ENCODE data around the gene SLITRK3. TPM values are rescaled to one million over a fixed set of nuclear protein-coding genes. Genes with fewer than 3 reads are reported as not detected.
A peak's percentile ranks its signal among the peaks of the same experiment; 100 is the strongest.

SLITRK3 gene, protein sequence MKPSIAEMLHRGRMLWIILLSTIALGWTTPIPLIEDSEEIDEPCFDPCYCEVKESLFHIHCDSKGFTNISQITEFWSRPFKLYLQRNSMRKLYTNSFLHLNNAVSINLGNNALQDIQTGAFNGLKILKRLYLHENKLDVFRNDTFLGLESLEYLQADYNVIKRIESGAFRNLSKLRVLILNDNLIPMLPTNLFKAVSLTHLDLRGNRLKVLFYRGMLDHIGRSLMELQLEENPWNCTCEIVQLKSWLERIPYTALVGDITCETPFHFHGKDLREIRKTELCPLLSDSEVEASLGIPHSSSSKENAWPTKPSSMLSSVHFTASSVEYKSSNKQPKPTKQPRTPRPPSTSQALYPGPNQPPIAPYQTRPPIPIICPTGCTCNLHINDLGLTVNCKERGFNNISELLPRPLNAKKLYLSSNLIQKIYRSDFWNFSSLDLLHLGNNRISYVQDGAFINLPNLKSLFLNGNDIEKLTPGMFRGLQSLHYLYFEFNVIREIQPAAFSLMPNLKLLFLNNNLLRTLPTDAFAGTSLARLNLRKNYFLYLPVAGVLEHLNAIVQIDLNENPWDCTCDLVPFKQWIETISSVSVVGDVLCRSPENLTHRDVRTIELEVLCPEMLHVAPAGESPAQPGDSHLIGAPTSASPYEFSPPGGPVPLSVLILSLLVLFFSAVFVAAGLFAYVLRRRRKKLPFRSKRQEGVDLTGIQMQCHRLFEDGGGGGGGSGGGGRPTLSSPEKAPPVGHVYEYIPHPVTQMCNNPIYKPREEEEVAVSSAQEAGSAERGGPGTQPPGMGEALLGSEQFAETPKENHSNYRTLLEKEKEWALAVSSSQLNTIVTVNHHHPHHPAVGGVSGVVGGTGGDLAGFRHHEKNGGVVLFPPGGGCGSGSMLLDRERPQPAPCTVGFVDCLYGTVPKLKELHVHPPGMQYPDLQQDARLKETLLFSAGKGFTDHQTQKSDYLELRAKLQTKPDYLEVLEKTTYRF
- total RNA-seq = not detected in 2 replicates

DNA sequence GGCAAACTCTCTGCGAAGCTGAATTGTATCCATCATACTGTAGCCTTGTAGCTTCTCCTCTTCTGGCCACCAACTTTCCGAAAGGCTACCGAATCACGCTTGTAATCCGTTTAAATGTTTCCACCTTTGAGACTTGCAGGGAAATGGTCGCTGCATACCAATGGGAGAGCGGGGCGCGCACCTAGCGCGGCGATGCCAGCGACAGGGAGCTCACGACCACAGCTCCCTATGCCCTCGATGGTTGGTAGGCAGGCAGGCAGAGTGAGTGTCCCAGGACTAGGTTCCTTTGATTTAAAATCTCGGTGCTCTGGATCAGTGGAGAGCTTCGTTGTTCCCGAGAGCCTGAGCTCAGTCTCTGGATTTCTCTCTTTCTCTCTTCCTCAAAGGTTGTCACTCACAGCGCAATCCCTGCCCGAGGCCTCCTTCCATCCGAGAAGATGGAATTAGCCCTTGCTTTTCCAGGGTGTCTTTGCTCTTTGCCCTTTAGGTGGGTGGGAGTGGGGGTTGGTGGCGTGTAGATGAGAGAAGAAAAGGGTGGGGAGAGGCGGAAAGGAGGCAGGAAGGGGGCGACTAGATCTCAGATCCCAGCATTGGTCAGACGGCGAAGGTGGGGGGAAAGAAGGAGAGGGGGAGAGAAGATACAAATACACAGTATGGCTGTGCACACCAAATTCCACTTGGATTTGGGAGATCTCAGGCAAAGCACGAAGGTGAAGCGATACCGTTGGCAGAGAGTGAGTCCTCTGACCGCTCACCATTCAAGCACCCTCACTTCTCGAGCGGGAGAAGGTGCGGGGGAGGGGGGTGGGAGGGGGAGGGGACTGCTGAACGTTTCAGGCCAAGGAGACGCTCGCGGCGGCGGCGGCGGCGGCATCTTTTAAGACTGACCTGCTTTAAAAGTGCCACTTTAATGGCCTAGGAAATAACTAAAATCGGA lies at the start of gene SLITRK3:
Gene SLITRK3, minus strand, starts transcription at position 745 of the 937 bp plus-strand sequence. CDS start 5,554 bp downstream, outside the sequence.
- H3K79me2 ChIP-seq (ENCODE audit: insufficient read depth, low read length) = no peaks in the 10 kb centered on the region
- peak within 1 kb of the TSS; percentile 62 for H2AFZ ChIP-seq (ENCODE audit: low read length)
- peak within 1 kb of the TSS; percentile 66 for H3K4me2 ChIP-seq (ENCODE audit: insufficient read depth, low read length)
- TF ChIP-seq, protein P1, sequence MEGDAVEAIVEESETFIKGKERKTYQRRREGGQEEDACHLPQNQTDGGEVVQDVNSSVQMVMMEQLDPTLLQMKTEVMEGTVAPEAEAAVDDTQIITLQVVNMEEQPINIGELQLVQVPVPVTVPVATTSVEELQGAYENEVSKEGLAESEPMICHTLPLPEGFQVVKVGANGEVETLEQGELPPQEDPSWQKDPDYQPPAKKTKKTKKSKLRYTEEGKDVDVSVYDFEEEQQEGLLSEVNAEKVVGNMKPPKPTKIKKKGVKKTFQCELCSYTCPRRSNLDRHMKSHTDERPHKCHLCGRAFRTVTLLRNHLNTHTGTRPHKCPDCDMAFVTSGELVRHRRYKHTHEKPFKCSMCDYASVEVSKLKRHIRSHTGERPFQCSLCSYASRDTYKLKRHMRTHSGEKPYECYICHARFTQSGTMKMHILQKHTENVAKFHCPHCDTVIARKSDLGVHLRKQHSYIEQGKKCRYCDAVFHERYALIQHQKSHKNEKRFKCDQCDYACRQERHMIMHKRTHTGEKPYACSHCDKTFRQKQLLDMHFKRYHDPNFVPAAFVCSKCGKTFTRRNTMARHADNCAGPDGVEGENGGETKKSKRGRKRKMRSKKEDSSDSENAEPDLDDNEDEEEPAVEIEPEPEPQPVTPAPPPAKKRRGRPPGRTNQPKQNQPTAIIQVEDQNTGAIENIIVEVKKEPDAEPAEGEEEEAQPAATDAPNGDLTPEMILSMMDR (IDR thresholded peaks at IDR 0.05; ENCODE audit: extremely low read depth, low read depth, low read length) = no peak
- peak; percentile 62 for DNase-seq (ENCODE audit: insufficient read length, low spot score, missing footprints)
- no peaks in the 10 kb centered on the region for H3K9me3 ChIP-seq (ENCODE audit: low read depth, low read length)
- H3K36me3 ChIP-seq (ENCODE audit: insufficient read depth, low read length) = no peaks in the 10 kb centered on the region
- H3K4me3 ChIP-seq (ENCODE audit: insufficient read depth, low read length) = peak within 1 kb of the TSS; percentile 37
- peaks cover 46% of the 10 kb centered on the region for H3K27me3 ChIP-seq (ENCODE audit: insufficient read depth, low read length)
- no peak within 1 kb of the TSS for H3K27ac ChIP-seq (ENCODE audit: low read depth, low read length)
- H4K20me1 ChIP-seq (ENCODE audit: insufficient read depth, low read length) = no peaks in the 10 kb centered on the region
- H3K4me1 ChIP-seq (ENCODE audit: insufficient read depth, low read length) = no peaks in the 10 kb centered on the region

- no peaks in the 10 kb centered on the region for H3K27me3 ChIP-seq (ENCODE audit: insufficient read depth, low read length)
- DNase-seq (ENCODE audit: insufficient read length, low spot score, missing footprints) = no peak
- no peak overlapping the region for H2AFZ ChIP-seq (ENCODE audit: low read length)
- no peaks in the 10 kb centered on the region for H3K36me3 ChIP-seq (ENCODE audit: insufficient read depth, low read length)
- H3K4me2 ChIP-seq (ENCODE audit: insufficient read depth, low read length) = no peak overlapping the region
- no peak overlapping the region for H3K4me3 ChIP-seq (ENCODE audit: insufficient read depth, low read length)
- no peaks in the 10 kb centered on the region for H4K20me1 ChIP-seq (ENCODE audit: insufficient read depth, low read length)
- no peaks in the 10 kb centered on the region for H3K79me2 ChIP-seq (ENCODE audit: insufficient read depth, low read length)
- no peak overlapping the region for H3K27ac ChIP-seq (ENCODE audit: low read depth, low read length)
- TF ChIP-seq, protein P1 (IDR thresholded peaks at IDR 0.05; ENCODE audit: extremely low read depth, low read depth, low read length) = no peak
- no peaks in the 10 kb centered on the region for H3K4me1 ChIP-seq (ENCODE audit: insufficient read depth, low read length)
- no peaks in the 10 kb centered on the region for H3K9me3 ChIP-seq (ENCODE audit: low read depth, low read length)
These were observed 47.4 kb upstream of the SLITRK3 start for GRCh38 chr3:165243597-165243996.

- H3K4me2 ChIP-seq (ENCODE audit: insufficient read depth, low read length) = no peak overlapping the region
- TF ChIP-seq, protein P1 (IDR thresholded peaks at IDR 0.05; ENCODE audit: extremely low read depth, low read depth, low read length) = no peak
- H3K9me3 ChIP-seq (ENCODE audit: low read depth, low read length) = no peaks in the 10 kb centered on the region
These were observed 37.5 kb upstream of the SLITRK3 start for GRCh38 chr3:165233501-165234195.

More at GRCh38 chr3:165233501-165234195, 37.5 kb upstream of the SLITRK3 start:
- H3K27ac ChIP-seq (ENCODE audit: low read depth, low read length) = no peak overlapping the region
- no peaks in the 10 kb centered on the region for H4K20me1 ChIP-seq (ENCODE audit: insufficient read depth, low read length)
- H3K4me3 ChIP-seq (ENCODE audit: insufficient read depth, low read length) = no peak overlapping the region
- H3K36me3 ChIP-seq (ENCODE audit: insufficient read depth, low read length) = no peaks in the 10 kb centered on the region
- H2AFZ ChIP-seq (ENCODE audit: low read length) = no peak overlapping the region
- no peaks in the 10 kb centered on the region for H3K79me2 ChIP-seq (ENCODE audit: insufficient read depth, low read length)
- no peaks in the 10 kb centered on the region for H3K4me1 ChIP-seq (ENCODE audit: insufficient read depth, low read length)
- H3K27me3 ChIP-seq (ENCODE audit: insufficient read depth, low read length) = no peaks in the 10 kb centered on the region
- DNase-seq (ENCODE audit: insufficient read length, low spot score, missing footprints) = no peak
